Body of pancreas (tissue), 4 donors: ENCODE results near the gene POLA1.

Experiments used
- POLR2A ChIP-seq, 3 donors: fragments of 450-650 bp; IDR thresholded peaks; one replicate each; pipeline ENCODE4 v1.6.1; 2016; ENCODE audit warnings: antibody characterized with exemption in 3 of 3, mild to moderate bottlenecking in 2 of 3
- TF ChIP-seq, protein P1 (sequence below), 7 experiments: fragments of 450-650 bp in 4 of 7; fragments of 200-600 bp in 3 of 7; sonication (generic) in 3 of 7; IDR thresholded peaks; one replicate each; pipeline ENCODE4 v1.5.1; 2016 to 2019; ENCODE audit warnings: antibody characterized with exemption in 7 of 7

- TF ChIP-seq POLR2A (IDR thresholded peaks at IDR 0.05), result no peak
- TF ChIP-seq, protein P1, sequence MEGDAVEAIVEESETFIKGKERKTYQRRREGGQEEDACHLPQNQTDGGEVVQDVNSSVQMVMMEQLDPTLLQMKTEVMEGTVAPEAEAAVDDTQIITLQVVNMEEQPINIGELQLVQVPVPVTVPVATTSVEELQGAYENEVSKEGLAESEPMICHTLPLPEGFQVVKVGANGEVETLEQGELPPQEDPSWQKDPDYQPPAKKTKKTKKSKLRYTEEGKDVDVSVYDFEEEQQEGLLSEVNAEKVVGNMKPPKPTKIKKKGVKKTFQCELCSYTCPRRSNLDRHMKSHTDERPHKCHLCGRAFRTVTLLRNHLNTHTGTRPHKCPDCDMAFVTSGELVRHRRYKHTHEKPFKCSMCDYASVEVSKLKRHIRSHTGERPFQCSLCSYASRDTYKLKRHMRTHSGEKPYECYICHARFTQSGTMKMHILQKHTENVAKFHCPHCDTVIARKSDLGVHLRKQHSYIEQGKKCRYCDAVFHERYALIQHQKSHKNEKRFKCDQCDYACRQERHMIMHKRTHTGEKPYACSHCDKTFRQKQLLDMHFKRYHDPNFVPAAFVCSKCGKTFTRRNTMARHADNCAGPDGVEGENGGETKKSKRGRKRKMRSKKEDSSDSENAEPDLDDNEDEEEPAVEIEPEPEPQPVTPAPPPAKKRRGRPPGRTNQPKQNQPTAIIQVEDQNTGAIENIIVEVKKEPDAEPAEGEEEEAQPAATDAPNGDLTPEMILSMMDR (IDR thresholded peaks at IDR 0.05), result no peak
These were observed 9.4 kb downstream of the POLA1 start for GRCh38 chrX:24703185-24703494.
